ENCODE results near the gene WDR82.

Gene WDR82

GRCh38 chr3:52278510-52279069 is at the start of gene WDR82:
WDR82 (minus strand) TSS chr3:52278649; CDS start chr3:52278361, 288 bp downstream.
- DNase-seq = peak; percentile 96

GRCh38 chr3:52327486-52328290 is 49.2 kb upstream of the WDR82 start:
- no peak for DNase-seq

- DNase-seq = no peak
Measured at GRCh38 chr3:52326976-52327375, 48.5 kb upstream of the WDR82 start.

- DNase-seq = no peak
Measured at GRCh38 chr3:52325686-52326085, 47.2 kb upstream of the WDR82 start.

- no peak for DNase-seq
Measured at GRCh38 chr3:52324676-52325075, 46.2 kb upstream of the WDR82 start.

GRCh38 chr3:52323526-52324295 is 45.3 kb upstream of the WDR82 start:
- no peak for DNase-seq

- DNase-seq = no peak
Measured at GRCh38 chr3:52322466-52322865, 44.0 kb upstream of the WDR82 start.

GRCh38 chr3:52321481-52321880 is 43.0 kb upstream of the WDR82 start:
- no peak for DNase-seq

GRCh38 chr3:52319921-52320595 is 41.6 kb upstream of the WDR82 start:
- DNase-seq = no peak

- no peak for DNase-seq
Measured at GRCh38 chr3:52318186-52318816, 39.9 kb upstream of the WDR82 start.

GRCh38 chr3:52317208-52318000 is 39.0 kb upstream of the WDR82 start:
- DNase-seq = peak; percentile 76

- no peak for DNase-seq
Measured at GRCh38 chr3:52315977-52316764, 37.7 kb upstream of the WDR82 start, which contains the start of gene DNAH1. DNAH1 (plus strand) TSS chr3:52316319; CDS start chr3:52322443, 6,124 bp downstream.

- DNase-seq = no peak
Measured at GRCh38 chr3:52315006-52315405, 36.6 kb upstream of the WDR82 start.

- no peak for DNase-seq
Measured at GRCh38 chr3:52314489-52314888, 36.0 kb upstream of the WDR82 start.

- no peak for DNase-seq
Measured at GRCh38 chr3:52313774-52314188, 35.3 kb upstream of the WDR82 start.

- DNase-seq = no peak
Measured at GRCh38 chr3:52313188-52313773, 34.8 kb upstream of the WDR82 start.

GRCh38 chr3:52311576-52312119 is 33.2 kb upstream of the WDR82 start:
- no peak for DNase-seq

- DNase-seq = peak; percentile 74
Measured at GRCh38 chr3:52310861-52311575, 32.6 kb upstream of the WDR82 start.

- no peak for DNase-seq
Measured at GRCh38 chr3:52308308-52308707, 29.9 kb upstream of the WDR82 start.

Measured in CD4-positive, alpha-beta T cell treated with Interleukin-10 for 1 hour (primary cell).